Urothelium cell line (cell line): ENCODE measurements around the gene KHDRBS2.

Experiments
- DNase-seq: peaks from one replicate; pipeline ENCODE4 v3.0.0; 2011; ENCODE audit warnings: low spot score, mixed read lengths
- FAIRE-seq: peaks from 2 replicates; lab custom pipeline; 2011; peaks lifted over from hg19 to GRCh38; lab: Jason Lieb, UNC

The KHDRBS2 gene

GRCh38 chr6:62192593-62192992 lies 93.4 kb downstream of the KHDRBS2 start:
- DNase-seq (no peak), FAIRE-seq (no peak)

- FAIRE-seq (no peak), DNase-seq (no peak)
Observed at GRCh38 chr6:62175195-62175594, 110.8 kb downstream of the KHDRBS2 start.

- no peak for FAIRE-seq
- no peak for DNase-seq
Observed at GRCh38 chr6:62174548-62174947, 111.5 kb downstream of the KHDRBS2 start.

- no peak for FAIRE-seq
- DNase-seq, result no peak
Observed at GRCh38 chr6:62167736-62168135, 118.3 kb downstream of the KHDRBS2 start.

GRCh38 chr6:62162858-62163257 lies 123.2 kb downstream of the KHDRBS2 start:
- FAIRE-seq (no peak), DNase-seq (no peak)

- DNase-seq (no peak), FAIRE-seq (no peak)
Observed at GRCh38 chr6:62152796-62153195, 133.2 kb downstream of the KHDRBS2 start.

- peak; percentile 48 for DNase-seq
- FAIRE-seq, result no peak
Observed at GRCh38 chr6:62150048-62150663, 135.9 kb downstream of the KHDRBS2 start.

GRCh38 chr6:62146954-62147853 lies 138.8 kb downstream of the KHDRBS2 start:
- FAIRE-seq, result no peak

GRCh38 chr6:62129127-62129526 lies 156.9 kb downstream of the KHDRBS2 start:
- FAIRE-seq (no peak), DNase-seq (no peak)

More at GRCh38 chr6:62146954-62147853, 138.8 kb downstream of the KHDRBS2 start:
- no peak for DNase-seq

GRCh38 chr6:62119401-62119800 lies 166.6 kb downstream of the KHDRBS2 start:
- DNase-seq (no peak), FAIRE-seq (no peak)

- no peak for DNase-seq
- peak; percentile 37 for FAIRE-seq
Observed at GRCh38 chr6:62103186-62103859, 182.7 kb downstream of the KHDRBS2 start.

- DNase-seq, result no peak
- FAIRE-seq, result no peak
Observed at GRCh38 chr6:62102387-62102786, 183.6 kb downstream of the KHDRBS2 start.

- FAIRE-seq, result no peak
- no peak for DNase-seq
Observed at GRCh38 chr6:62090442-62091229, 195.4 kb downstream of the KHDRBS2 start.

- FAIRE-seq (no peak), DNase-seq (no peak)
Observed at GRCh38 chr6:62089781-62090180, 196.2 kb downstream of the KHDRBS2 start.

- FAIRE-seq, result no peak
- DNase-seq, result no peak
Observed at GRCh38 chr6:62086047-62086446, 200.0 kb downstream of the KHDRBS2 start.

GRCh38 chr6:62075869-62076268 lies 210.2 kb downstream of the KHDRBS2 start:
- FAIRE-seq, result no peak
- DNase-seq, result no peak

- no peak for DNase-seq
- FAIRE-seq, result no peak
Observed at GRCh38 chr6:62059901-62060300, 226.1 kb downstream of the KHDRBS2 start.

- FAIRE-seq (no peak), DNase-seq (no peak)
Observed at GRCh38 chr6:62057300-62057699, 228.7 kb downstream of the KHDRBS2 start.

- FAIRE-seq (no peak), DNase-seq (no peak)
Observed at GRCh38 chr6:62045502-62045901, 240.5 kb downstream of the KHDRBS2 start.

GRCh38 chr6:62043084-62043483 lies 242.9 kb downstream of the KHDRBS2 start:
- DNase-seq (no peak), FAIRE-seq (no peak)

- no peak for FAIRE-seq
- no peak for DNase-seq
Observed at GRCh38 chr6:62042429-62042828, 243.6 kb downstream of the KHDRBS2 start.
